GM23338 (cell line): ENCODE data around the gene TRAF3IP3. TPM values are rescaled to one million over a fixed set of nuclear protein-coding genes. Genes with fewer than 3 reads are reported as not detected.

Source experiments
- ATAC-seq: fragments of 200-7000 bp; cut with Tn5 transposase; 3 replicates; pipeline ENCODE4 v1.9.1; 2020
- DNase-seq: peaks from one replicate; pipeline ENCODE4 v3.0.0-alpha.2; 2015; ENCODE audit warnings: low spot score
- H2AFZ ChIP-seq: fragments of 200-600 bp; sonication (generic); 2 replicates; pipeline ENCODE4 v1.8.0; 2016; ENCODE audit warnings: antibody characterized with exemption, mild to moderate bottlenecking, moderate library complexity
- H3F3A ChIP-seq: fragments of 200-600 bp; sonication (generic); replicated peaks from 2 replicates; pipeline ENCODE4 v1.8.0; 2017; ENCODE audit warnings: antibody characterized with exemption, mixed run types, low read depth
- H3K27ac ChIP-seq: fragments of 200-600 bp; sonication (generic); 2 replicates; pipeline ENCODE4 v1.6.1; 2016; ENCODE audit warnings: low read depth
- H3K27me3 ChIP-seq: fragments of 200-600 bp; sonication (generic); 2 replicates; pipeline ENCODE4 v1.8.0; 2016; ENCODE audit warnings: mild to moderate bottlenecking, mixed run types, moderate library complexity; ENCODE audit not compliant: insufficient read depth
- H3K36me3 ChIP-seq: fragments of 200-600 bp; sonication (generic); 2 replicates; pipeline ENCODE4 v1.8.0; 2016; ENCODE audit warnings: mild to moderate bottlenecking; ENCODE audit not compliant: insufficient read depth
- H3K4me1 ChIP-seq: fragments of 200-600 bp; sonication (generic); 2 replicates; pipeline ENCODE4 v1.8.0; 2016; ENCODE audit warnings: mild to moderate bottlenecking, moderate library complexity; ENCODE audit not compliant: insufficient read depth
- H3K4me2 ChIP-seq: fragments of 200-600 bp; sonication (generic); 2 replicates; pipeline ENCODE4 v1.7.1; 2017; ENCODE audit warnings: mixed run types
- H3K4me3 ChIP-seq: fragments of 200-600 bp; sonication (generic); 2 replicates; pipeline ENCODE4 v1.6.1; 2016; ENCODE audit warnings: mixed run types
- H3K79me2 ChIP-seq: fragments of 200-600 bp; sonication (generic); replicated peaks from 2 replicates; pipeline ENCODE4 v1.8.0; 2017; ENCODE audit warnings: mild to moderate bottlenecking; ENCODE audit not compliant: insufficient read depth
- H3K9me2 ChIP-seq: fragments of 200-600 bp; sonication (generic); 2 replicates; pipeline ENCODE4 v1.8.0; 2017; ENCODE audit not compliant: insufficient read depth
- H4K20me1 ChIP-seq: fragments of 200-600 bp; sonication (generic); replicated peaks from 2 replicates; pipeline ENCODE4 v1.8.0; 2017; ENCODE audit warnings: mild to moderate bottlenecking; ENCODE audit not compliant: insufficient read depth
- H3K27ac Mint-ChIP-seq: 2 replicates; pipeline ENCODE4 v1.8.0; 2020; ENCODE audit warnings: inconsistent platforms, mild to moderate bottlenecking, moderate library complexity, mixed read lengths
- H3K27me3 Mint-ChIP-seq: 3 replicates; pipeline ENCODE4 v1.8.0; 2022; ENCODE audit warnings: low read depth, mild to moderate bottlenecking, moderate library complexity, mixed read lengths, inconsistent platforms; ENCODE audit not compliant: insufficient read depth, poor library complexity
- H3K36me3 Mint-ChIP-seq: 3 replicates; pipeline ENCODE4 v1.8.0; 2021; ENCODE audit warnings: low read depth, mild to moderate bottlenecking, inconsistent platforms, moderate library complexity, mixed read lengths
- H3K4me1 Mint-ChIP-seq: 3 replicates; pipeline ENCODE4 v1.8.0; 2020; ENCODE audit warnings: mild to moderate bottlenecking, inconsistent platforms, mixed read lengths
- H3K4me3 Mint-ChIP-seq: 3 replicates; pipeline ENCODE4 v1.8.0; 2021; ENCODE audit warnings: moderate library complexity, mild to moderate bottlenecking, inconsistent platforms, mixed read lengths
- H3K9me3 Mint-ChIP-seq: 3 replicates; pipeline ENCODE4 v1.8.0; 2020; ENCODE audit warnings: moderate library complexity, mild to moderate bottlenecking, inconsistent platforms, mixed read lengths
- CREB1 ChIP-seq: fragments of 250-450 bp; sonication (Bioruptor Pico); IDR thresholded peaks from 2 replicates; pipeline ENCODE4 v1.5.0; 2020; ENCODE audit warnings: low read depth, mild to moderate bottlenecking, moderate library complexity
- POLR2AphosphoS5 ChIP-seq: IDR thresholded peaks from 2 replicates; pipeline ENCODE4 v1.6.1; 2016; ENCODE audit warnings: antibody characterized with exemption, low read depth
- ZNF114 ChIP-seq: fragments of 250-450 bp; sonication (Bioruptor Pico); IDR thresholded peaks from 2 replicates; pipeline ENCODE4 v1.5.0; 2020; ENCODE audit warnings: mild to moderate bottlenecking, moderate library complexity
- ZNF331 ChIP-seq: fragments of 250-450 bp; sonication (Bioruptor Pico); IDR thresholded peaks from 2 replicates; pipeline ENCODE4 v1.5.0; 2020; ENCODE audit warnings: low read depth, mild to moderate bottlenecking, moderate library complexity
- polyA plus RNA-seq: library from polyadenylated mRNA; unstranded; fragments of >200 nt; fragmentation: Nextera tagmentation; extraction: Ambion mirVana; gene quantifications from 2 replicates; pipeline ENCODE4 v1.2.1, GENCODE V29; 2016
- total RNA-seq: library from RNA; depleted of rRNA; stranded (reverse); fragments of >200 nt; shearing (Covaris generic); gene quantifications from 2 replicates; pipeline ENCODE4 v1.2.3, GENCODE V29; 2014
- TF ChIP-seq, protein P1 (sequence below): IDR thresholded peaks from one replicate; pipeline ENCODE4 v1.6.1; 2018; ENCODE audit warnings: antibody characterized with exemption; ENCODE audit not compliant: unreplicated experiment
- TF ChIP-seq, protein P2 (sequence below), 2 experiments: fragments of 200-600 bp in 1 of 2; sonication (generic) in 1 of 2; conservative IDR thresholded peaks; 2 replicates each; pipeline versions ENCODE4 v1.5.1 to v1.6.1; 2016 to 2017; ENCODE audit warnings: antibody characterized with exemption in 2 of 2, low read depth in 2 of 2, mild to moderate bottlenecking in 2 of 2, moderate library complexity in 1 of 2

TRAF3IP3 gene
- total and polyA plus RNA-seq, 2 experiments from 2014 or later, result not detected

DNA sequence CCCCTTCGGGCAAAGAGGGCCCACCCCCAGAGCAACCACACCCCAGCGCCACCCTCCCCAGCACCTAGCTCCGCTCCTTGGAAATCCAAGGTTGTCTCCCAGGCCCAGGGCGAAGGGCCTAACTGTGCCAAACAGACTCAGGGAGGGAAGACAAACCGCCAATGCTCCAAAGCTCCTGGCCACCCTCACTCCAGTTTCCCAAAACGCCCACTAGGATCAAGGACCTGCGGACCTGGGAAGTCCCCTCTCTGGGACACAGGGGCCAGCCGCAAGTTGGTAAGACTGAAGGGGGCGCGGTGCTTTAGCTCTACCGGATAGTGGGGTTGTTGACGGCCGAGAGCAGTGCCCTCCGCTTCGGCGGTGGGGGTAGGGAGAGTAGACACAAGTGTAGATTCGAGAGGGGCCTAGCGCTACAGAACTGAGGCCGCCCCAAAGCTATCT, 49.5 kb downstream of the TRAF3IP3 start:
- Mint-ChIP-seq H3K27me3 (peaks cover 3% of the 10 kb centered on the region), H3K9me3 (no peaks in the 10 kb centered on the region), H3K4me3 (peak overlapping the region; percentile 97), H3K27ac (peak overlapping the region; percentile 98), H3K4me1 (peaks cover 11% of the 10 kb centered on the region), H3K36me3 (no peaks in the 10 kb centered on the region)
- Histone ChIP-seq H3K27ac (no peak overlapping the region), H3K9me2 (no peaks in the 10 kb centered on the region), H2AFZ (peak overlapping the region; percentile 99), H3F3A (no peaks in the 10 kb centered on the region), H3K27me3 (no peaks in the 10 kb centered on the region), H3K4me1 (peaks cover 9% of the 10 kb centered on the region), H3K4me3 (peak overlapping the region; percentile 91), H3K79me2 (peaks cover 11% of the 10 kb centered on the region), H3K36me3 (no peaks in the 10 kb centered on the region), H4K20me1 (no peaks in the 10 kb centered on the region; the same call in 1 of the 2 replicates), H3K4me2 (peak overlapping the region; percentile 95)
- peak; percentile 79 for ATAC-seq
- DNase-seq, result peak; percentile 89
- no peak for TF ChIP-seq ZNF114 (CRISPR knock-in tag)
- TF ChIP-seq, protein P1, sequence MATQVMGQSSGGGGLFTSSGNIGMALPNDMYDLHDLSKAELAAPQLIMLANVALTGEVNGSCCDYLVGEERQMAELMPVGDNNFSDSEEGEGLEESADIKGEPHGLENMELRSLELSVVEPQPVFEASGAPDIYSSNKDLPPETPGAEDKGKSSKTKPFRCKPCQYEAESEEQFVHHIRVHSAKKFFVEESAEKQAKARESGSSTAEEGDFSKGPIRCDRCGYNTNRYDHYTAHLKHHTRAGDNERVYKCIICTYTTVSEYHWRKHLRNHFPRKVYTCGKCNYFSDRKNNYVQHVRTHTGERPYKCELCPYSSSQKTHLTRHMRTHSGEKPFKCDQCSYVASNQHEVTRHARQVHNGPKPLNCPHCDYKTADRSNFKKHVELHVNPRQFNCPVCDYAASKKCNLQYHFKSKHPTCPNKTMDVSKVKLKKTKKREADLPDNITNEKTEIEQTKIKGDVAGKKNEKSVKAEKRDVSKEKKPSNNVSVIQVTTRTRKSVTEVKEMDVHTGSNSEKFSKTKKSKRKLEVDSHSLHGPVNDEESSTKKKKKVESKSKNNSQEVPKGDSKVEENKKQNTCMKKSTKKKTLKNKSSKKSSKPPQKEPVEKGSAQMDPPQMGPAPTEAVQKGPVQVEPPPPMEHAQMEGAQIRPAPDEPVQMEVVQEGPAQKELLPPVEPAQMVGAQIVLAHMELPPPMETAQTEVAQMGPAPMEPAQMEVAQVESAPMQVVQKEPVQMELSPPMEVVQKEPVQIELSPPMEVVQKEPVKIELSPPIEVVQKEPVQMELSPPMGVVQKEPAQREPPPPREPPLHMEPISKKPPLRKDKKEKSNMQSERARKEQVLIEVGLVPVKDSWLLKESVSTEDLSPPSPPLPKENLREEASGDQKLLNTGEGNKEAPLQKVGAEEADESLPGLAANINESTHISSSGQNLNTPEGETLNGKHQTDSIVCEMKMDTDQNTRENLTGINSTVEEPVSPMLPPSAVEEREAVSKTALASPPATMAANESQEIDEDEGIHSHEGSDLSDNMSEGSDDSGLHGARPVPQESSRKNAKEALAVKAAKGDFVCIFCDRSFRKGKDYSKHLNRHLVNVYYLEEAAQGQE, result no peak
- TF ChIP-seq, protein P2, sequence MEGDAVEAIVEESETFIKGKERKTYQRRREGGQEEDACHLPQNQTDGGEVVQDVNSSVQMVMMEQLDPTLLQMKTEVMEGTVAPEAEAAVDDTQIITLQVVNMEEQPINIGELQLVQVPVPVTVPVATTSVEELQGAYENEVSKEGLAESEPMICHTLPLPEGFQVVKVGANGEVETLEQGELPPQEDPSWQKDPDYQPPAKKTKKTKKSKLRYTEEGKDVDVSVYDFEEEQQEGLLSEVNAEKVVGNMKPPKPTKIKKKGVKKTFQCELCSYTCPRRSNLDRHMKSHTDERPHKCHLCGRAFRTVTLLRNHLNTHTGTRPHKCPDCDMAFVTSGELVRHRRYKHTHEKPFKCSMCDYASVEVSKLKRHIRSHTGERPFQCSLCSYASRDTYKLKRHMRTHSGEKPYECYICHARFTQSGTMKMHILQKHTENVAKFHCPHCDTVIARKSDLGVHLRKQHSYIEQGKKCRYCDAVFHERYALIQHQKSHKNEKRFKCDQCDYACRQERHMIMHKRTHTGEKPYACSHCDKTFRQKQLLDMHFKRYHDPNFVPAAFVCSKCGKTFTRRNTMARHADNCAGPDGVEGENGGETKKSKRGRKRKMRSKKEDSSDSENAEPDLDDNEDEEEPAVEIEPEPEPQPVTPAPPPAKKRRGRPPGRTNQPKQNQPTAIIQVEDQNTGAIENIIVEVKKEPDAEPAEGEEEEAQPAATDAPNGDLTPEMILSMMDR (conservative IDR thresholded peaks at IDR 0.05; ENCODE audit: low read depth in 2 of 2), result peak; percentile 38 to 47
- no peak for TF ChIP-seq ZNF331

DNA sequence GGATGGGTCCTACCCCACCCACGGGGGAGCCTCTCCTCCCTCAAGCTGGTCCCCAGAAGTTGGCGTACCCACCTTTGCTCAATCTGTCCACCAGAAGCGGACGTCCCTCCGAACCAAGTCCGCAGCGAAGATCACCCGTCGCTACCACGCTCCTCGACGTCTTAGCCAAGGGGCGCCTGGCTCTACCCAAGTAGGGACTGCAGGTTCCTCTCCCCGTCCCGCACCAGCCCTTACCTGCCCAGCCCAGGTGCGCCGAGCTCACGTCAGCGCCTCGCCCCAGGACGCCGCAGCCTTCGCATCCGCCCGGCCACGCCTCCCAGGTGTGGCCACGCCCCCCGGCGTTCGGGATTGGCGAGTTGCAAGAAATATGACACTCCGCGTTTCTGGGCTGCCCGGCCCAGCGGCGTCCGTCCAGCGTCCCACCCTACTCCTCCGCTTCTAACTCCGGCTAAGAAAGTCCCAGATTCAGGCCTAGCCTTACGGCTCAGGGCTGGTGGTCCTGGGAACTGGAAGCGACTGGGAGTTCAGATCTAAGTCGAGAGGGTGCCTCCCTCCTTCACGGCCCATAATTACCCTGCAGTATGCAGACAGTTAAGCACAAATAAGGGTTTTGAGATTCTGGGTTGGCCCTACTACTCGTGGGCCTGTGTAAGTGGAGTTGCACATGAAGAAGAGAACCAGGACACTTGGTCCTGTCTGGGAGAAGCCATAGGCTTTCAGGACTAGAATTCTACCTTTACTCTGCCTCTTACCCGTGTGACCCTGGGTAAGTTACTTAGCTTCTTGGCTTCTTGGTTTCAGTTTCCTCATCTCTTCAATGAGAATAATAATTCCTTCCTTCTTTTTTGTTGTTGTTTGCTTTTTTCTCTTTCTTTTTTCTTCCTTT, 50.3 kb downstream of the TRAF3IP3 start, which contains the start of gene IRF6:
Gene IRF6 (minus strand): TSS at position 268 of the 886 bp plus-strand sequence. CDS start 4,729 bp downstream, outside the sequence.
- peak within 1 kb of the TSS; percentile 91 for H3K4me3 ChIP-seq
- H3K27me3 Mint-ChIP-seq, result peaks cover 3% of the 10 kb centered on the region
- H3K27ac Mint-ChIP-seq, result peak within 1 kb of the TSS; percentile 98
- H3K4me3 Mint-ChIP-seq, result peak within 1 kb of the TSS; percentile 97
- H3K36me3 Mint-ChIP-seq, result no peaks in the 10 kb centered on the region
- peak; percentile 95 for ATAC-seq
- no peaks in the 10 kb centered on the region for H3F3A ChIP-seq
- no peaks in the 10 kb centered on the region; the same call in 1 of the 2 replicates for H4K20me1 ChIP-seq
- H3K4me1 Mint-ChIP-seq, result peaks cover 11% of the 10 kb centered on the region
- H2AFZ ChIP-seq, result peak within 1 kb of the TSS; percentile 99
- H3K79me2 ChIP-seq, result peaks cover 11% of the 10 kb centered on the region
- peak; percentile 98 for DNase-seq
- no peaks in the 10 kb centered on the region for H3K36me3 ChIP-seq
- H3K27me3 ChIP-seq, result no peaks in the 10 kb centered on the region
- H3K9me3 Mint-ChIP-seq, result no peaks in the 10 kb centered on the region
- TF ChIP-seq, protein P2 (conservative IDR thresholded peaks at IDR 0.05; ENCODE audit: low read depth in 2 of 2), result no peak
- TF ChIP-seq POLR2AphosphoS5 (peak; percentile 84), CREB1 (CRISPR knock-in tag) (peak; percentile 73)
- H3K9me2 ChIP-seq, result no peaks in the 10 kb centered on the region
- H3K27ac ChIP-seq, result peak within 1 kb of the TSS; percentile 93
- peak within 1 kb of the TSS; percentile 95 for H3K4me2 ChIP-seq
- H3K4me1 ChIP-seq, result peaks cover 9% of the 10 kb centered on the region
